NT2/D1 (cell line): ENCODE measurements around the gene FSCN2.

Experiments used
- DNase-seq: peaks from one replicate; pipeline ENCODE4 v3.0.0-alpha.2; 2011; ENCODE audit warnings: low read depth, low spot score
- H3K27me3 ChIP-seq: 2 replicates; pipeline ENCODE4 v1.6.0; 2011; ENCODE audit warnings: mild to moderate bottlenecking; ENCODE audit not compliant: insufficient read length, insufficient read depth
- H3K36me3 ChIP-seq: 2 replicates; pipeline ENCODE4 v1.6.1; 2011; ENCODE audit warnings: mild to moderate bottlenecking, low read length, mixed read lengths; ENCODE audit not compliant: insufficient read depth, insufficient read length
- H3K4me1 ChIP-seq: 2 replicates; pipeline ENCODE4 v1.5.1; 2011; ENCODE audit not compliant: insufficient read depth, insufficient read length
- H3K4me3 ChIP-seq: 2 replicates; pipeline ENCODE4 v1.5.1; 2011; ENCODE audit warnings: low read depth; ENCODE audit not compliant: insufficient read length
- H3K9ac ChIP-seq: 2 replicates; pipeline ENCODE4 v1.6.0; 2011; ENCODE audit warnings: low read depth; ENCODE audit not compliant: insufficient read length
- H3K9me3 ChIP-seq: 2 replicates; pipeline ENCODE4 v1.5.1; 2011; ENCODE audit warnings: mild to moderate bottlenecking, low read length; ENCODE audit not compliant: insufficient read depth
- SUZ12 ChIP-seq: IDR thresholded peaks from 2 replicates; pipeline ENCODE4 v1.6.1; 2011; ENCODE audit not compliant: insufficient read length, insufficient read depth; ENCODE audit errors: extremely low read depth
- YY1 ChIP-seq: IDR thresholded peaks from 2 replicates; pipeline ENCODE4 v1.6.1; 2011; ENCODE audit not compliant: insufficient read length, insufficient read depth
- ZNF274 ChIP-seq: IDR thresholded peaks from 2 replicates; pipeline ENCODE4 v1.6.1; 2011; ENCODE audit warnings: mild to moderate bottlenecking, low read depth, low read length

Gene FSCN2

GRCh38 chr17:81538651-81539570, 10.7 kb downstream of the FSCN2 start:
- TF ChIP-seq YY1: no peak
- no peak for TF ChIP-seq ZNF274
- no peak for TF ChIP-seq SUZ12
- Histone ChIP-seq H3K9me3 (no peaks in the 10 kb centered on the region), H3K4me3 (no peak overlapping the region), H3K27me3 (no peaks in the 10 kb centered on the region), H3K36me3 (peaks cover 65% of the 10 kb centered on the region), H3K4me1 (peaks cover 4% of the 10 kb centered on the region), H3K9ac (no peak overlapping the region)
- no peak for DNase-seq

GRCh38 chr17:81539571-81539900, 11.4 kb downstream of the FSCN2 start:
- Histone ChIP-seq H3K36me3 (peaks cover 71% of the 10 kb centered on the region), H3K9me3 (no peaks in the 10 kb centered on the region), H3K4me1 (peaks cover 2% of the 10 kb centered on the region), H3K4me3 (no peak overlapping the region), H3K9ac (no peak overlapping the region), H3K27me3 (no peaks in the 10 kb centered on the region)
- TF ChIP-seq ZNF274 (no peak), YY1 (no peak), SUZ12 (no peak)
- DNase-seq: no peak

- H3K4me3 ChIP-seq: no peak overlapping the region
Measured at GRCh38 chr17:81539961-81540675, 11.9 kb downstream of the FSCN2 start.

GRCh38 chr17:81540676-81541027, 12.5 kb downstream of the FSCN2 start:
- H3K27me3 ChIP-seq: no peaks in the 10 kb centered on the region
- H3K36me3 ChIP-seq: peaks cover 81% of the 10 kb centered on the region
- H3K4me1 ChIP-seq: peaks cover 2% of the 10 kb centered on the region
- H3K9ac ChIP-seq: no peak overlapping the region
- DNase-seq: no peak
- TF ChIP-seq SUZ12: no peak
- TF ChIP-seq YY1: no peak
- TF ChIP-seq ZNF274: no peak
- H3K9me3 ChIP-seq: no peaks in the 10 kb centered on the region
- no peak overlapping the region for H3K4me3 ChIP-seq

More at GRCh38 chr17:81539961-81540675, 11.9 kb downstream of the FSCN2 start:
- no peak for TF ChIP-seq ZNF274
- TF ChIP-seq SUZ12: no peak
- TF ChIP-seq YY1: no peak
- Histone ChIP-seq H3K4me1 (peaks cover 2% of the 10 kb centered on the region), H3K9me3 (no peaks in the 10 kb centered on the region), H3K27me3 (no peaks in the 10 kb centered on the region), H3K9ac (no peak overlapping the region), H3K36me3 (peaks cover 75% of the 10 kb centered on the region)
- DNase-seq: no peak

GRCh38 chr17:81541123-81541522, 12.9 kb downstream of the FSCN2 start:
- H3K9me3 ChIP-seq: no peaks in the 10 kb centered on the region
- DNase-seq: no peak
- H3K4me1 ChIP-seq: peaks cover 2% of the 10 kb centered on the region
- TF ChIP-seq YY1: no peak
- TF ChIP-seq SUZ12: no peak
- TF ChIP-seq ZNF274: no peak
- no peak overlapping the region for H3K4me3 ChIP-seq
- H3K36me3 ChIP-seq: peaks cover 85% of the 10 kb centered on the region
- no peaks in the 10 kb centered on the region for H3K27me3 ChIP-seq
- H3K9ac ChIP-seq: no peak overlapping the region

- Histone ChIP-seq H3K9ac (no peak overlapping the region), H3K4me3 (no peak overlapping the region), H3K4me1 (no peaks in the 10 kb centered on the region), H3K27me3 (no peaks in the 10 kb centered on the region), H3K36me3 (peaks cover 95% of the 10 kb centered on the region), H3K9me3 (no peaks in the 10 kb centered on the region)
- DNase-seq: no peak
- TF ChIP-seq ZNF274: no peak
Measured at GRCh38 chr17:81542431-81543338, 14.5 kb downstream of the FSCN2 start.

- no peaks in the 10 kb centered on the region for H3K27me3 ChIP-seq
- H3K36me3 ChIP-seq: peaks cover 95% of the 10 kb centered on the region
- H3K4me3 ChIP-seq: no peak overlapping the region
- TF ChIP-seq ZNF274 (no peak), YY1 (no peak), SUZ12 (no peak)
- no peak overlapping the region for H3K9ac ChIP-seq
- DNase-seq: no peak
- H3K4me1 ChIP-seq: no peaks in the 10 kb centered on the region
- no peaks in the 10 kb centered on the region for H3K9me3 ChIP-seq
Measured at GRCh38 chr17:81543339-81543675, 15.1 kb downstream of the FSCN2 start.
